Stimulated activated CD8-positive, alpha-beta memory T cell treated with anti-CD3 and anti-CD28 coated beads, Interleukin-4, amount 100 ng/mL, for 4 hours (primary cell): ENCODE results near the gene SERBP1.

Source experiments
- DNase-seq, 2 donors: peaks; one replicate each; pipeline ENCODE4 v3.0.0-alpha.2; 2020; ENCODE audit warnings: low read depth in 2 of 2, low spot score in 1 of 2

SERBP1 gene

GRCh38 chr1:67368046-67368514, 62.1 kb downstream of the SERBP1 start:
- no peak for DNase-seq

- no peak for DNase-seq
Measured at GRCh38 chr1:67367370-67368045, 62.7 kb downstream of the SERBP1 start.

- DNase-seq, result no peak
Measured at GRCh38 chr1:67361641-67362040, 68.6 kb downstream of the SERBP1 start.

GRCh38 chr1:67359592-67359991, 70.6 kb downstream of the SERBP1 start:
- DNase-seq, result no peak
